ENCODE results near the gene REV1. TPM values are rescaled to one million over a fixed set of nuclear protein-coding genes. Genes with fewer than 3 reads are reported as not detected.
A peak's percentile ranks its signal among the peaks of the same experiment; 100 is the strongest.

REV1 gene
- total RNA-seq, 1 experiment from 2014 or later: 38.7 TPM

GRCh38 chr2:99458529-99458928 is 31.3 kb downstream of the REV1 start (continued):
- no peak for TF ChIP-seq SP1 (CRISPR knock-in tag; conservative IDR thresholded peaks at IDR 0.05)
- TF ChIP-seq SOX15 (CRISPR knock-in tag; IDR thresholded peaks at IDR 0.05): no peak

GRCh38 chr2:99451686-99452085 is 38.1 kb downstream of the REV1 start:
- ATAC-seq (no peak), DNase-seq (ENCODE audit: low spot score) (no peak)
- Mint-ChIP-seq H3K4me1 (peaks cover 6% of the 10 kb centered on the region), H3K27ac (peak overlapping the region; percentile 91), H3K9me3 (no peaks in the 10 kb centered on the region), H3K27me3 (ENCODE audit: low read depth) (no peaks in the 10 kb centered on the region), H3K4me3 (no peak overlapping the region), H3K36me3 (peaks cover 38% of the 10 kb centered on the region)
- TF ChIP-seq FOXP4 (CRISPR knock-in tag; IDR thresholded peaks at IDR 0.05): no peak
- TF ChIP-seq ZNF219 (CRISPR knock-in tag; IDR thresholded peaks at IDR 0.05; ENCODE audit: borderline replicate concordance): no peak
- TF ChIP-seq ZNF396 (CRISPR knock-in tag; IDR thresholded peaks at IDR 0.05; ENCODE audit: borderline replicate concordance): no peak
- no peak for TF ChIP-seq ZNF532 (CRISPR knock-in tag; IDR thresholded peaks at IDR 0.05; ENCODE audit: borderline replicate concordance)
- TF ChIP-seq SMAD4 (CRISPR knock-in tag; IDR thresholded peaks at IDR 0.05): no peak
- no peak for TF ChIP-seq E2F5 (CRISPR knock-in tag; IDR thresholded peaks at IDR 0.05)
- ChIA-PET POLR2A (no interaction called here), CTCF (no interaction called here)

GRCh38 chr2:99451280-99451679 is 38.5 kb downstream of the REV1 start:
- ATAC-seq: no peak
- H3K4me3 Mint-ChIP-seq: no peak overlapping the region
- ChIA-PET POLR2A (no interaction called here), CTCF (interaction anchor here (0.7 kb wide), 1 partner anchor 10 kb away, joined by 3 read pairs; no protein-coding TSS in a partner anchor)
- H3K27me3 Mint-ChIP-seq (ENCODE audit: low read depth): no peaks in the 10 kb centered on the region
- peaks cover 6% of the 10 kb centered on the region for H3K4me1 Mint-ChIP-seq
- DNase-seq (ENCODE audit: low spot score): no peak
- no peaks in the 10 kb centered on the region for H3K9me3 Mint-ChIP-seq
- H3K36me3 Mint-ChIP-seq: peaks cover 38% of the 10 kb centered on the region
- peak overlapping the region; percentile 91 for H3K27ac Mint-ChIP-seq
- TF ChIP-seq ZNF263 (CRISPR knock-in tag; IDR thresholded peaks at IDR 0.05; ENCODE audit: low read depth): no peak
- TF ChIP-seq E2F1 (CRISPR knock-in tag; IDR thresholded peaks at IDR 0.05): no peak
- TF ChIP-seq NR3C1 (CRISPR knock-in tag; conservative IDR thresholded peaks at IDR 0.05; ENCODE audit: low read depth): no peak
- TF ChIP-seq ZNF532 (CRISPR knock-in tag; IDR thresholded peaks at IDR 0.05; ENCODE audit: borderline replicate concordance): no peak
- no peak for TF ChIP-seq ZNF423 (CRISPR knock-in tag; IDR thresholded peaks at IDR 0.05)
- no peak for TF ChIP-seq STAT6 (CRISPR knock-in tag; conservative IDR thresholded peaks at IDR 0.05; ENCODE audit: low read depth)
- TF ChIP-seq MYBL2 (CRISPR knock-in tag; IDR thresholded peaks at IDR 0.05): no peak
- no peak for TF ChIP-seq ZNF416 (CRISPR knock-in tag; IDR thresholded peaks at IDR 0.05)
- TF ChIP-seq SOX15 (CRISPR knock-in tag; IDR thresholded peaks at IDR 0.05): no peak
- no peak for TF ChIP-seq OVOL2 (CRISPR knock-in tag; IDR thresholded peaks at IDR 0.05; ENCODE audit: borderline replicate concordance)
- TF ChIP-seq MLX (CRISPR knock-in tag; IDR thresholded peaks at IDR 0.05): no peak

Measured in WTC11 (cell line).